GM21619 (cell line): ENCODE data around the gene NKAP.
A peak's percentile ranks its signal among the peaks of the same experiment; 100 is the strongest.
"Not testable (repeated sequence)": the region's sequence is repeated elsewhere in the genome, so short reads cannot be mapped to it uniquely, and the experiment has no call there.

Source experiments
- ATAC-seq: cut with Tn5 transposase; IDR thresholded peaks from one replicate; pipeline ENCODE4 v1.9.1; 2021; ENCODE audit not compliant: unreplicated experiment

NKAP gene

GRCh38 chrX:119941336-119941735 is 2.2 kb downstream of the NKAP start:
- no peak for ATAC-seq

GRCh38 chrX:119935215-119935874 is 8.2 kb downstream of the NKAP start:
- ATAC-seq, result no peak

GRCh38 chrX:119922391-119922790 is 21.2 kb downstream of the NKAP start:
- not testable (repeated sequence) for ATAC-seq

- ATAC-seq, result no peak
Observed at GRCh38 chrX:119919835-119920585, 23.5 kb downstream of the NKAP start.

GRCh38 chrX:119917877-119918276 is 25.7 kb downstream of the NKAP start:
- no peak for ATAC-seq

GRCh38 chrX:119916310-119916709 is 27.2 kb downstream of the NKAP start:
- ATAC-seq, result no peak

- no peak for ATAC-seq
Observed at GRCh38 chrX:119900976-119901375, 42.6 kb downstream of the NKAP start.

- ATAC-seq, result no peak
Observed at GRCh38 chrX:119899125-119899524, 44.4 kb downstream of the NKAP start.

- ATAC-seq, result no peak
Observed at GRCh38 chrX:119895843-119896326, 47.7 kb downstream of the NKAP start, which contains the start of gene AKAP14. AKAP14 (plus strand) TSS chrX:119895893; CDS start chrX:119903224, 7,331 bp downstream.

GRCh38 chrX:119891961-119892692 is 51.4 kb downstream of the NKAP start:
- ATAC-seq, result not testable (repeated sequence)

GRCh38 chrX:119890626-119891025 is 52.9 kb downstream of the NKAP start:
- ATAC-seq, result not testable (repeated sequence)

- ATAC-seq, result peak; percentile 96
Observed at GRCh38 chrX:119887721-119888425, 55.7 kb downstream of the NKAP start.

- ATAC-seq, result no peak
Observed at GRCh38 chrX:119885554-119886428, 57.8 kb downstream of the NKAP start.

- ATAC-seq, result peak; percentile 82
Observed at GRCh38 chrX:119880552-119881437, 62.8 kb downstream of the NKAP start.

- no peak for ATAC-seq
Observed at GRCh38 chrX:119880076-119880475, 63.5 kb downstream of the NKAP start.

GRCh38 chrX:119878740-119879139 is 64.8 kb downstream of the NKAP start:
- ATAC-seq, result no peak

- peak; percentile 92 for ATAC-seq
Observed at GRCh38 chrX:119871599-119872395, 71.8 kb downstream of the NKAP start, which contains the start of the genes NDUFA1 and RNF113A. NDUFA1 (plus strand) TSS chrX:119871832; CDS start chrX:119871912, 80 bp downstream. RNF113A (minus strand) TSS chrX:119871733; CDS start chrX:119871613, 120 bp downstream.

- ATAC-seq, result peak; percentile 32
Observed at GRCh38 chrX:119871245-119871598, 72.3 kb downstream of the NKAP start.
